Fibroblast of skin of scalp (primary cell): ENCODE data around the gene CXCL3.

Experiments
- DNase-seq: peaks from one replicate; pipeline ENCODE4 v3.0.0-alpha.2; 2013

Gene CXCL3

GRCh38 chr4:74055096-74055495 is 16.6 kb upstream of the CXCL3 start:
- DNase-seq, result no peak

- no peak for DNase-seq
Observed at GRCh38 chr4:74054483-74055047, 16.1 kb upstream of the CXCL3 start.

GRCh38 chr4:74047152-74047551 is 8.7 kb upstream of the CXCL3 start:
- no peak for DNase-seq

GRCh38 chr4:74045772-74046171 is 7.3 kb upstream of the CXCL3 start:
- DNase-seq, result no peak

GRCh38 chr4:74045247-74045646 is 6.8 kb upstream of the CXCL3 start:
- no peak for DNase-seq

- DNase-seq, result peak; percentile 63
Observed at GRCh38 chr4:74044677-74045076, 6.2 kb upstream of the CXCL3 start.

GRCh38 chr4:74042681-74043080 is 4.2 kb upstream of the CXCL3 start:
- no peak for DNase-seq

GRCh38 chr4:74041418-74041817 is 2.9 kb upstream of the CXCL3 start:
- no peak for DNase-seq

- DNase-seq, result peak; percentile 14
Observed at GRCh38 chr4:74039315-74039763, 850 bp upstream of the CXCL3 start.

GRCh38 chr4:74038086-74038424 is 434 bp downstream of the CXCL3 start:
- no peak for DNase-seq

- DNase-seq, result no peak
Observed at GRCh38 chr4:74037076-74037955, 1.2 kb downstream of the CXCL3 start.

- DNase-seq, result peak; percentile 54
Observed at GRCh38 chr4:74033739-74034138, 4.8 kb downstream of the CXCL3 start.

- DNase-seq, result peak; percentile 66
Observed at GRCh38 chr4:74032064-74032463, 6.4 kb downstream of the CXCL3 start.

- no peak for DNase-seq
Observed at GRCh38 chr4:74031576-74031975, 6.9 kb downstream of the CXCL3 start.

GRCh38 chr4:74030285-74030684 is 8.2 kb downstream of the CXCL3 start:
- DNase-seq, result no peak

- DNase-seq, result no peak
Observed at GRCh38 chr4:74028504-74028903, 10.0 kb downstream of the CXCL3 start.

GRCh38 chr4:74023709-74024108 is 14.8 kb downstream of the CXCL3 start:
- DNase-seq, result no peak

GRCh38 chr4:74021601-74022000 is 16.9 kb downstream of the CXCL3 start:
- no peak for DNase-seq

- no peak for DNase-seq
Observed at GRCh38 chr4:74018771-74019170, 19.7 kb downstream of the CXCL3 start.

- no peak for DNase-seq
Observed at GRCh38 chr4:74018116-74018515, 20.4 kb downstream of the CXCL3 start.

GRCh38 chr4:74016068-74016467 is 22.4 kb downstream of the CXCL3 start:
- no peak for DNase-seq

- DNase-seq, result no peak
Observed at GRCh38 chr4:74015126-74015780, 23.2 kb downstream of the CXCL3 start.

- DNase-seq, result peak; percentile 4
Observed at GRCh38 chr4:74014332-74014731, 24.2 kb downstream of the CXCL3 start.

GRCh38 chr4:74013264-74013663 is 25.2 kb downstream of the CXCL3 start:
- no peak for DNase-seq
